GM19239 (cell line): Measurements from ENCODE around the gene NOSIP.
"Not testable (repeated sequence)": the region's sequence is repeated elsewhere in the genome, so short reads cannot be mapped to it uniquely, and the experiment has no call there.

Experiments
- DNase-seq: peaks from one replicate; pipeline ENCODE4 v3.0.0; 2011; ENCODE audit warnings: low spot score; ENCODE audit not compliant: insufficient read length
- FAIRE-seq: peaks from 2 replicates; lab custom pipeline; 2011; peaks lifted over from hg19 to GRCh38; lab: Jason Lieb, UNC

The NOSIP gene

GRCh38 chr19:49580264-49581006 is at the start of gene NOSIP:
Gene NOSIP (minus strand): TSS chr19:49580556. CDS start chr19:49560691, 19,865 bp downstream.
- peak; percentile 80 for DNase-seq
- peak; percentile 97 for FAIRE-seq

- no peak for FAIRE-seq
These were observed 49.3 kb upstream of the NOSIP start for GRCh38 chr19:49629659-49630058.

GRCh38 chr19:49626226-49626625 is 45.9 kb upstream of the NOSIP start:
- DNase-seq = no peak
- FAIRE-seq = no peak

More at GRCh38 chr19:49629659-49630058, 49.3 kb upstream of the NOSIP start:
- no peak for DNase-seq

- FAIRE-seq (no peak), DNase-seq (no peak)
These were observed 44.9 kb upstream of the NOSIP start for GRCh38 chr19:49624967-49625910.

- DNase-seq, FAIRE-seq: not testable (repeated sequence)
These were observed 37.5 kb upstream of the NOSIP start for GRCh38 chr19:49617860-49618259.

- DNase-seq (no peak), FAIRE-seq (no peak)
These were observed 36.6 kb upstream of the NOSIP start for GRCh38 chr19:49616945-49617344.

GRCh38 chr19:49616532-49616931 is 36.2 kb upstream of the NOSIP start:
- DNase-seq = no peak
- no peak for FAIRE-seq

GRCh38 chr19:49615861-49616260 is 35.5 kb upstream of the NOSIP start:
- FAIRE-seq (no peak), DNase-seq (no peak)

GRCh38 chr19:49614096-49614833 is 33.9 kb upstream of the NOSIP start:
- no peak for DNase-seq

GRCh38 chr19:49613374-49613773 is 33.0 kb upstream of the NOSIP start:
- DNase-seq (no peak), FAIRE-seq (no peak)

More at GRCh38 chr19:49614096-49614833, 33.9 kb upstream of the NOSIP start:
- FAIRE-seq = no peak

- FAIRE-seq = no peak
- DNase-seq = no peak
These were observed 29.2 kb upstream of the NOSIP start for GRCh38 chr19:49609499-49610092.

- no peak for FAIRE-seq
- DNase-seq = no peak
These were observed 25.2 kb upstream of the NOSIP start for GRCh38 chr19:49605605-49606004.

GRCh38 chr19:49602806-49603205 is 22.4 kb upstream of the NOSIP start:
- DNase-seq (no peak), FAIRE-seq (no peak)

GRCh38 chr19:49601482-49602038 is 21.2 kb upstream of the NOSIP start:
- DNase-seq (no peak), FAIRE-seq (no peak)

GRCh38 chr19:49599378-49600295 is 19.3 kb upstream of the NOSIP start:
- DNase-seq (no peak), FAIRE-seq (no peak)

- no peak for FAIRE-seq
- no peak for DNase-seq
These were observed 17.3 kb upstream of the NOSIP start for GRCh38 chr19:49597703-49597974.

GRCh38 chr19:49596954-49597702 is 16.8 kb upstream of the NOSIP start:
- FAIRE-seq (no peak), DNase-seq (no peak)

GRCh38 chr19:49596407-49596806 is 16.1 kb upstream of the NOSIP start:
- FAIRE-seq = no peak
- no peak for DNase-seq
